ENCODE data around the gene GLIPR1L2.
"Not testable (repeated sequence)": the region's sequence is repeated elsewhere in the genome, so short reads cannot be mapped to it uniquely, and the experiment has no call there.

GLIPR1L2 gene

DNA sequence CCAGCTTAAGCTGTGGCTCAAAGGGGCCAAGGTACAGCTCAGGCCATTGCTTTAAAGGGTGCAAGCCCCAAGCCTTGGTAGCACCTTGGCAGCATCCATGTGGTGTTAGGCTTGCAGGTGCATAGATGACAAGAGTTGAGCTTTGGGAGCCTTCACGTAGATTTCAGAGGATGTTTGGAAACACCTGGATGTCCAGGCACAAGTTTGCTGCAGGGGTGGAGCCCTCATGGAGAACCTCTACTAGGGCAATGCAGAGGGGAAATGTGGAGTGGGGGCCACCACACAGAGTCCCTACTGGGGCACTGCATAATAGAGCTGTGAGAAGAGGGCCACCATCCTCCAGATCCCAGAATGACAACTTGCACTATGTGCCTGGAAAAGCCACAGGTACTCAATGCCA, 37.9 kb downstream of the GLIPR1L2 start:
- Histone ChIP-seq H3K4me3 (ENCODE audit: low read length) (no peak overlapping the region), H3K4me1 (ENCODE audit: insufficient read depth, low read length) (peaks cover 15% of the 10 kb centered on the region), H3K27me3 (ENCODE audit: insufficient read depth, low read length) (no peaks in the 10 kb centered on the region), H3K9ac (ENCODE audit: low read depth, low read length) (no peak overlapping the region), H3K9me3 (ENCODE audit: insufficient read depth, low read depth, low read length) (peaks cover 43% of the 10 kb centered on the region), H3K36me3 (ENCODE audit: insufficient read depth, low read length) (no peaks in the 10 kb centered on the region), H3K27ac (ENCODE audit: low read depth, low read length) (no peak overlapping the region)
- 95% methylated on average over 1 of the region's 1 CpG for WGBS

DNA sequence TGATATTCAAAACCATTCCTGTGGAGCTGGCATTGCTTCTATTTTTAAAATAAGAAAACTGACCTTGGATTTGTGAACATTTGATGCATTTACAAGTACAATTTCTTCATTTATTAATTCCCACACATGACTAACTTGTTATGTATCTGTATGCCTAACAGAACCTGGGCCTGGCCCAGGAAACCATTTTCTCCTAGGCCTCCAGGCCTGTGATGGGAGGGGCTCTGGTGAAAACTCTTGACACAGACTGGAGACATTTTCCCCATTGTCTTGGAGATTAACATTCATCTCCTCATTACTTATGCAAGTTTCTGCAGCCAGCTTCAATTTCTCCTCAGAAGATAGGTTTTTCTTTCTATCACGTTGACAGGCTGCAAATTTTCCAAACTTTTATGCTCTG, 42.0 kb downstream of the GLIPR1L2 start:
- no peak overlapping the region for H3K27ac ChIP-seq (ENCODE audit: low read depth, low read length)
- no peaks in the 10 kb centered on the region for H3K36me3 ChIP-seq (ENCODE audit: insufficient read depth, low read length)
- peaks cover 15% of the 10 kb centered on the region for H3K4me1 ChIP-seq (ENCODE audit: insufficient read depth, low read length)
- H3K4me3 ChIP-seq (ENCODE audit: low read length), result no peak overlapping the region
- 94% methylated on average over 1 of the region's 1 CpG for WGBS
- no peak overlapping the region for H3K9ac ChIP-seq (ENCODE audit: low read depth, low read length)
- H3K9me3 ChIP-seq (ENCODE audit: insufficient read depth, low read depth, low read length), result peaks cover 47% of the 10 kb centered on the region
- no peaks in the 10 kb centered on the region for H3K27me3 ChIP-seq (ENCODE audit: insufficient read depth, low read length)

DNA sequence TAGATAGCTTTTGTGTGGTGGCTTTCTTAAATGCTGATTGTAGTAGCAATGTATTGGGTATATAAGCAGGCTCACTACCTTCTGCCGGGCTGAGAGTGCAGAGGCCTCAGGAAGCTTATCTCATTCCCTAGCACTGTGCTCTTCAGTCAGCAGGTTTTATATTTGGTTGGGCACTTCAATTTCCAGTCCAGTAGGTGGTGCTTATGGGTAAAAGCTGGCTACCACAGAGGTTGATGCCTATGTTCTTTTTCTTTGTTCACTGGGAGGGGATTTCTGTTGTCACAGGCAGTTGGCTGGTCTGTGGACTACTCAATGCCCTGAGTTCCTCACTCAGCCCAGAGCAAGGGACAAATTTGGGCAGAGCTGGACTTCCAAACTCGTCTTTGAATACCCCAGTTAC, 46.7 kb downstream of the GLIPR1L2 start:
- H3K9ac ChIP-seq (ENCODE audit: low read depth, low read length), result no peak overlapping the region
- 98% methylated on average over 2 of the region's 2 CpGs for WGBS

DNA sequence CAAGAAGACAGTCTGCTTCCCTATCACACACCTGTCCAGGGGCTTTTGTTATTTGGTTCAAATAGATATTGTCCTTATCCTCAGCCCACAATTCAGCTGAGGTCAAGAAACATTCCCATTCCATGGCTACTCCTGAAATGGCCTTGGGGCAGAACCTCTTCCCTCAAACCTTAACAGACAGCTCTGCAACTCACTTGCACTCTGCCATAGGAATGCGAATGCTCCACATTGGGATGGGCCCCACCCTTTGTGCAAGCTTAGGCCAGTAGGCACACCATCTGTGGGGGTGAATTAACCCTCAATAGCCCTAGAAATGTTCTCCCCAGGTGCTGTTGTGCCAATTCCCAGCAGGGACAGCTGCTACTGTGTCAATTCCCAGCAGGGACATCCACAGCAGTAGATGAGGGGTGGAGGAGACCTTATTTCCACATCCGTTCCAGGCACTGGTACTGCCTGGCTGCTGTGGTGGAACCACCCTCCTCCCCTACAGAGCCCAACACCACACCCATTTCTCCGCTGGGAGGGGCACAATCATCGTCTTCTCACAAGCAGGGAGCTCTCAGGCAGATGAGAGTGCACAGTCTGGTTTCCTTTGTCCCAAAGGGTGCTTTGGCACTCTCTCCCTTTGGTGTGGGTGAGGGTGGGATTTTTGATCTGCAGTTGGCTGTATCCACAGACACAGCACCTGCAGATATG, 47.3 kb downstream of the GLIPR1L2 start:
- Histone ChIP-seq H3K9ac (ENCODE audit: low read depth, low read length) (no peak overlapping the region), H3K27ac (ENCODE audit: low read depth, low read length) (no peak overlapping the region), H3K9me3 (ENCODE audit: insufficient read depth, low read depth, low read length) (peaks cover 24% of the 10 kb centered on the region; the same call in 1 of the 2 replicates), H3K4me1 (ENCODE audit: insufficient read depth, low read length) (no peaks in the 10 kb centered on the region), H3K27me3 (ENCODE audit: insufficient read depth, low read length) (no peaks in the 10 kb centered on the region), H3K36me3 (ENCODE audit: insufficient read depth, low read length) (no peaks in the 10 kb centered on the region), H3K4me3 (ENCODE audit: low read length) (no peak overlapping the region)
- 87% methylated on average over 4 of the region's 4 CpGs for WGBS

More for the DNA sequence above, 46.7 kb downstream of the GLIPR1L2 start:
- H3K4me3 ChIP-seq (ENCODE audit: low read length), result no peak overlapping the region
- H3K27ac ChIP-seq (ENCODE audit: low read depth, low read length), result no peak overlapping the region
- H3K4me1 ChIP-seq (ENCODE audit: insufficient read depth, low read length), result peaks cover 3% of the 10 kb centered on the region; the same call in 1 of the 2 replicates
- H3K9me3 ChIP-seq (ENCODE audit: insufficient read depth, low read depth, low read length), result peaks cover 24% of the 10 kb centered on the region; the same call in 1 of the 2 replicates
- no peaks in the 10 kb centered on the region for H3K27me3 ChIP-seq (ENCODE audit: insufficient read depth, low read length)
- no peaks in the 10 kb centered on the region for H3K36me3 ChIP-seq (ENCODE audit: insufficient read depth, low read length)

DNA sequence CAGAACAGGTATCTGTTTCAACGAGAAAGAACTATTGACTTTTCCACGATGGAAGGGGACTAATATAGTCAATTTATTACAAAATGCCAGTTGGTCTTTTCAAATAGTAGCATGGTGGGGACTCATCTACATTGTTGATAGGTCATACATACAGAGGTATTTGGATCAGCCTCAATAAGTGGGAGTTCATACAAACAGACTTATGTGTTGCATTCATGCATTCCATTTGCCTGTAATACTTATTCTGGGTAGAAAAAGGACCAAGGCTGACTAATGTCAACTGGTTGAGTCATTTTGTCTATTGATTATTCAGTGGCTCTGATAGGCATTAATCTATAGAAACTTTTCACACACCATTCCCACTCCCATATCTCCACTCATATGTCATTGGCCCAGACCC, 48.2 kb downstream of the GLIPR1L2 start:
- no peak overlapping the region for H3K4me3 ChIP-seq (ENCODE audit: low read length)
- peaks cover 20% of the 10 kb centered on the region; the same call in 1 of the 2 replicates for H3K9me3 ChIP-seq (ENCODE audit: insufficient read depth, low read depth, low read length)
- 91% methylated on average over 2 of the region's 2 CpGs for WGBS
- no peaks in the 10 kb centered on the region for H3K27me3 ChIP-seq (ENCODE audit: insufficient read depth, low read length)
- no peak overlapping the region for H3K9ac ChIP-seq (ENCODE audit: low read depth, low read length)
- H3K36me3 ChIP-seq (ENCODE audit: insufficient read depth, low read length), result no peaks in the 10 kb centered on the region
- no peak overlapping the region for H3K27ac ChIP-seq (ENCODE audit: low read depth, low read length)
- no peaks in the 10 kb centered on the region for H3K4me1 ChIP-seq (ENCODE audit: insufficient read depth, low read length)

DNA sequence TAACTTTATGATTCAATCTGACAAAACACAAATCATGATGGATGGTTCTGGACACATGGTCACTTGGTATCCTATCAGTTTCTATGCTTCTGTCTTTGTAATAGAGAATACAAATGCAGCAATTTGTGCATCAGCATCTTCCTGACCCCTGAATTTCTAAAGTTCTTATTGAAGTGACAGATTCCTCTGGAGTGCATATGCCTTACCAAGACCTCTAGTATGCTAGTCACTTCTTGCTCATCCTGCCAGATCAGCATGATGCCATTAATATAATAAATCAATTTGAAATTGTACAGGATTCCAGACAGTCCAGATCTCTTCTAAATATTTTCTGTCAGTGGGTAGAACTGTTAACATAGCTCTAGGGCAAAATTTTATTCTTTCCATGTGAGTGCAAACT, 49.0 kb downstream of the GLIPR1L2 start:
- H3K9me3 ChIP-seq (ENCODE audit: insufficient read depth, low read depth, low read length), result peaks cover 15% of the 10 kb centered on the region; the same call in 1 of the 2 replicates

DNA sequence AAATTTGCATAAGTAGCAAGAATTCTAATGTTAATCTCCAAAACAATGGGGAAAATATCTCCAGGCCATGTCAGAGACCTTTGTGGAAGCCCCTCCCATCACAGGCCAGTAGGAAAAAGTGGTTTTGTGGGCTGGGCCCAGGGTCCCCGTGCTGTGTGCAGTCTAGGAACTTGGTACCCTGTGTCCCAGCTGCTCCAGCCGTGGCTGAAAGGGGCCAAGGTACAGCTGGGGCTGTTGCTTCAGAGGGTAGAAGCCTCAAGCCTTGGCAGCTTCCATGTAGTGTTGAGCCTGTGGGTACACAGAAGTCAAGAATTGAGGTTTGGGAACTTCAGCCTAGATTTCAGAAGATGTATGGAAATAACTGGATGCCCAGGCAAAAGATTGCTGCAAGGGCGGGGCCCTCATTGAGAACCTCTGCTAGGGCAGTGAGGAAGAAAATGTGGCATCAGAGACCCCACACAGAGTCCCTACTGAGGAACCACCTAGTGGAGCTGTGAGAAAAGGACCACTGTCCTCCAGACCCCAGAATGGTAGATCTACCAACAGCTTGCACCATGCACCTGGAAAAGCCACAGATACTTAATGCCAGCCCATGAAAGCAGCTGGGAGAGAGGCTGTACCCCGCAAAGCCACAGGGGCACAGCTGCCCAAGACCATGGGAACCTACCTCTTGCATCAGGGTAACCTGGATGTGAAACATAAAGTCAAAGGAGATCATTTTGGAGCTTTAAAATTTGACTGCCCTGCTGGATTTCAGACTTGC, 51.0 kb downstream of the GLIPR1L2 start:
- H3K4me3 ChIP-seq (ENCODE audit: low read length), result not testable (repeated sequence)
- 92% methylated on average over 4 of the region's 4 CpGs for WGBS

More for the DNA sequence above, 49.0 kb downstream of the GLIPR1L2 start:
- H3K4me1 ChIP-seq (ENCODE audit: insufficient read depth, low read length), result no peaks in the 10 kb centered on the region
- no peak overlapping the region for H3K27ac ChIP-seq (ENCODE audit: low read depth, low read length)
- H3K4me3 ChIP-seq (ENCODE audit: low read length), result no peak overlapping the region
- H3K9ac ChIP-seq (ENCODE audit: low read depth, low read length), result no peak overlapping the region
- no peaks in the 10 kb centered on the region for H3K36me3 ChIP-seq (ENCODE audit: insufficient read depth, low read length)
- H3K27me3 ChIP-seq (ENCODE audit: insufficient read depth, low read length), result no peaks in the 10 kb centered on the region

DNA sequence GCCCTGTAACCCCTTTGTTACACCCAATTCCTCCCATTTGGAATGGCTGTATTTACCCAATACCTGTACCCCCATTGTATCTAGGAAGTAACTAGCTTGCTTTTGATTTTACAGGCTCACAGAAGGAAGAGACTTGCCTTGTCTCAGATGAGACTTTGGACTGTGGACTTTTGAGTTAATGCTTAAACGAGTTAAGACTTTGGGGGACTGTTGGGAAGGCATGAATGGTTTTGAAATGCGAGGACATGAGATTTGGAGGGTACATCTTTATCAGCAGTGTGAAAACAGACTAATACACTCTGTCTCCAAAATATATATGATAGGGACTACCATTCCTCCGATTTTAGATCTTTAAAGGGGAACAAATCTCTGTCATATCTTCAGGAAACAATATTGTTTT, 51.6 kb downstream of the GLIPR1L2 start:
- H3K27ac ChIP-seq (ENCODE audit: low read depth, low read length), result not testable (repeated sequence)
- WGBS, result 45% methylated on average over 2 of the region's 3 CpGs

More for the DNA sequence above, 51.0 kb downstream of the GLIPR1L2 start:
- H3K4me1 ChIP-seq (ENCODE audit: insufficient read depth, low read length); H3K9ac ChIP-seq (ENCODE audit: low read depth, low read length); H3K27ac ChIP-seq (ENCODE audit: low read depth, low read length); H3K27me3 ChIP-seq (ENCODE audit: insufficient read depth, low read length); H3K9me3 ChIP-seq (ENCODE audit: insufficient read depth, low read depth, low read length); H3K36me3 ChIP-seq (ENCODE audit: insufficient read depth, low read length): not testable (repeated sequence)

DNA sequence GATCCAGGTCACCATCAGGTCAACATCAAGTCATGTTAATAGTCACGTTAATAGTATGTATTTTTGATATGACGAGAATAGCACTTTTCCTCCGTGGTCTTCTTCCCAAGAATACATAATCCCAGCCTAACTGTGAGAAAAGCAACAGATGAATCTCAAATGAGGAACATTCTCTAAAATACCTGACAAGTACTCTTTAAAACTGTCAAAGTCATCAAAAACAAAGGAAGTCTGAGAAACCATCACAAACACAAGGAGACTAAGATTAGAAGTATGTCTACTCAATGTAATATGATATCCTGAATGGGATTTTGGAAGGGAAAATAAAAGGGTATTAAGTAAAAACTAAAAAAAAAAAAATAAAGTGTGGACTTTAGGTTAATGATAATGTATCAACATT, 52.8 kb downstream of the GLIPR1L2 start:
- Histone ChIP-seq H3K27ac (ENCODE audit: low read depth, low read length) (no peak overlapping the region), H3K4me1 (ENCODE audit: insufficient read depth, low read length) (no peaks in the 10 kb centered on the region), H3K9me3 (ENCODE audit: insufficient read depth, low read depth, low read length) (no peaks in the 10 kb centered on the region), H3K27me3 (ENCODE audit: insufficient read depth, low read length) (no peaks in the 10 kb centered on the region), H3K4me3 (ENCODE audit: low read length) (no peak overlapping the region), H3K9ac (ENCODE audit: low read depth, low read length) (no peak overlapping the region), H3K36me3 (ENCODE audit: insufficient read depth, low read length) (no peaks in the 10 kb centered on the region)
- 50% methylated on average over 2 of the region's 3 CpGs for WGBS

More for the DNA sequence above, 51.6 kb downstream of the GLIPR1L2 start:
- H3K4me3 ChIP-seq (ENCODE audit: low read length); H3K9me3 ChIP-seq (ENCODE audit: insufficient read depth, low read depth, low read length); H3K9ac ChIP-seq (ENCODE audit: low read depth, low read length); H3K27me3 ChIP-seq (ENCODE audit: insufficient read depth, low read length); H3K4me1 ChIP-seq (ENCODE audit: insufficient read depth, low read length); H3K36me3 ChIP-seq (ENCODE audit: insufficient read depth, low read length): not testable (repeated sequence)

DNA sequence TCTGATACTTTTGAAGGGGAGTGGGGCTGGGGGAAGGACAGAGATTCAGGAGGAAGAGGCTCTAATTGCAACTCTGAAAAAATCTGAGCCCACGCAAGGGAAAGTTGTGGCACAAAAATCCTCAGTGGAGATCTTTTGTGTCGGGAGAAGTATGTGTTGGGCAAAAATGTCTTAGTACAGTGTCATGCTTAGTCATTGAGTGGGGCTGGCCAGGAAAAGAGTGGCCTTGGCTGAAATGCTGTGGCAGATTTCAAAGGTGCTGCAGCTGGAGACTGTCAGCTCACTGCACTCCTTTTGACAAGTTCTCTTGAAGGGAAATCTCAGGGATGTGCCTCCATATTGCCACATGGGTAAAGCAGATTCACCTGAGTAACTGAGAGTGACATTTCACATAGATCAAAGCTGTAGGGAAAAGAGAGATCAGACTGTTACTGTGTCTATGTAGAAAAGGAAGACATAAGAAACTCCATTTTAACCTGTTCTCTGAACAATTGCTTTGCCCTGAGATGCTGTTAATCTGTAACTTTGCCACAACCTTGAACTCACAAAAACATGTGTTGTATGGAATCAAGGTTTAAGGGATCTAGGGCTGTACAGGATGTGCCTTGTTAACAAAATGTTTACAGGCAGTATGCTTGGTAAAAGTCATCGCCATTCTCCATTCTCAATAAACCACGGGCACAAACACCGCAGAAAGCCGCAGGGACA, 53.7 kb downstream of the GLIPR1L2 start:
- Histone ChIP-seq H3K4me1 (ENCODE audit: insufficient read depth, low read length) (no peaks in the 10 kb centered on the region), H3K9me3 (ENCODE audit: insufficient read depth, low read depth, low read length) (no peaks in the 10 kb centered on the region), H3K4me3 (ENCODE audit: low read length) (no peak overlapping the region), H3K9ac (ENCODE audit: low read depth, low read length) (no peak overlapping the region), H3K27ac (ENCODE audit: low read depth, low read length) (no peak overlapping the region), H3K36me3 (ENCODE audit: insufficient read depth, low read length) (no peaks in the 10 kb centered on the region), H3K27me3 (ENCODE audit: insufficient read depth, low read length) (no peaks in the 10 kb centered on the region)
- WGBS, result 96% methylated on average over 6 of the region's 6 CpGs

DNA sequence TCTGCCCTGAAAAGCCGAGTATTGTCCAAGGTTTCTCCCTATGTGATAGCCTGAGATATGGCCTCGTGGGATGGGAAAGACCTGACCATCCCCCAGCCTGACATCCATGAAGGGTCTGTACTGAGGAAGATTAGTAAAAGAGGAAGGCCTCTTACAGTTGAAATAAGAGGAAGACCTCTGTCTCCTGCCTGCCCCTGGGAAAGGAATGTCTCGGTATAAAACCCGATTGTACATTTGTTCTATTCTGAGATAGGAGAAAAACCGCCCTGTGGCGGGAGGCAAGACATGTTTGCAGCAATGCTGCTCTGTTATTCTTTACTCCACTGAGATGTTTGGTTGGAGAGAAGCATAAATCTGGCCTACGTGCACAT, 54.2 kb downstream of the GLIPR1L2 start:
- H3K27me3 ChIP-seq (ENCODE audit: insufficient read depth, low read length); H3K4me1 ChIP-seq (ENCODE audit: insufficient read depth, low read length); H3K27ac ChIP-seq (ENCODE audit: low read depth, low read length); H3K36me3 ChIP-seq (ENCODE audit: insufficient read depth, low read length); H3K9ac ChIP-seq (ENCODE audit: low read depth, low read length); H3K9me3 ChIP-seq (ENCODE audit: insufficient read depth, low read depth, low read length); H3K4me3 ChIP-seq (ENCODE audit: low read length): not testable (repeated sequence)
- WGBS, result 92% methylated on average over 7 of the region's 7 CpGs
